ENCODE results near the gene MPP4. TPM values are rescaled to one million over a fixed set of nuclear protein-coding genes. Genes with fewer than 3 reads are reported as not detected.
A peak's percentile ranks its signal among the peaks of the same experiment; 100 is the strongest.

MPP4 gene
- total RNA-seq, 1 experiment from 2014 or later = not detected

GRCh38 chr2:201733544-201733943, 35.1 kb upstream of the MPP4 start:
- DNase-seq (ENCODE audit: unreplicated experiment) = peak; percentile 9
- ChIA-PET POLR2A (interaction anchor here (0.9 to 1.7 kb wide), 3 partner anchors 9 to 91 kb away, joined by 3 to 6 read pairs (median 5); no protein-coding TSS in a partner anchor), CTCF (no interaction called here)
- Mint-ChIP-seq H3K36me3 (ENCODE audit: insufficient read depth, unreplicated experiment) (peaks cover 48% of the 10 kb centered on the region), H3K4me3 (ENCODE audit: unreplicated experiment) (no peak overlapping the region), H3K9me3 (ENCODE audit: unreplicated experiment) (no peaks in the 10 kb centered on the region), H3K4me1 (ENCODE audit: insufficient read depth, unreplicated experiment) (no peaks in the 10 kb centered on the region), H3K27me3 (ENCODE audit: insufficient read depth, unreplicated experiment) (no peaks in the 10 kb centered on the region), H3K27ac (ENCODE audit: low read depth, unreplicated experiment) (no peak overlapping the region)
- intact Hi-C loops (cut with micrococcal nuclease) = no loop called here
- no peak for TF ChIP-seq CTCF (IDR thresholded peaks at IDR 0.05; ENCODE audit: unreplicated experiment)
- no TSS peak for BruUV-seq (replicated peaks)

GRCh38 chr2:201730651-201731285, 32.3 kb upstream of the MPP4 start:
- intact Hi-C loops (cut with micrococcal nuclease) = no loop called here
- DNase-seq (ENCODE audit: unreplicated experiment) = no peak
- Mint-ChIP-seq H3K27me3 (ENCODE audit: insufficient read depth, unreplicated experiment) (no peaks in the 10 kb centered on the region), H3K9me3 (ENCODE audit: unreplicated experiment) (no peaks in the 10 kb centered on the region), H3K36me3 (ENCODE audit: insufficient read depth, unreplicated experiment) (peaks cover 62% of the 10 kb centered on the region), H3K27ac (ENCODE audit: low read depth, unreplicated experiment) (no peak overlapping the region), H3K4me1 (ENCODE audit: insufficient read depth, unreplicated experiment) (no peaks in the 10 kb centered on the region), H3K4me3 (ENCODE audit: unreplicated experiment) (no peak overlapping the region)
- CTCF ChIA-PET = interaction anchor here (1.0 kb wide), 1 partner anchor 15 kb away, joined by 3 read pairs; no protein-coding TSS in a partner anchor
- POLR2A ChIA-PET = no interaction called here
- no TSS peak for BruUV-seq (replicated peaks)
- no peak for TF ChIP-seq CTCF (IDR thresholded peaks at IDR 0.05; ENCODE audit: unreplicated experiment)

- no peaks in the 10 kb centered on the region for H3K27me3 Mint-ChIP-seq (ENCODE audit: insufficient read depth, unreplicated experiment)
- no TSS peak for BruUV-seq (replicated peaks)
- DNase-seq (ENCODE audit: unreplicated experiment) = no peak
- intact Hi-C loops (cut with micrococcal nuclease) = no loop called here
- no peaks in the 10 kb centered on the region for H3K9me3 Mint-ChIP-seq (ENCODE audit: unreplicated experiment)
- no peak for TF ChIP-seq CTCF (IDR thresholded peaks at IDR 0.05; ENCODE audit: unreplicated experiment)
- H3K27ac Mint-ChIP-seq (ENCODE audit: low read depth, unreplicated experiment) = no peak overlapping the region
- no peak overlapping the region for H3K4me3 Mint-ChIP-seq (ENCODE audit: unreplicated experiment)
- peaks cover 65% of the 10 kb centered on the region for H3K36me3 Mint-ChIP-seq (ENCODE audit: insufficient read depth, unreplicated experiment)
- POLR2A ChIA-PET = no interaction called here
- CTCF ChIA-PET = interaction anchor here (0.7 to 0.8 kb wide), 2 partner anchors 15 to 64 kb away, joined by 3 read pairs; no protein-coding TSS in a partner anchor
- H3K4me1 Mint-ChIP-seq (ENCODE audit: insufficient read depth, unreplicated experiment) = no peaks in the 10 kb centered on the region
These were observed 17.0 kb upstream of the MPP4 start for GRCh38 chr2:201715459-201715858.

- no peaks in the 10 kb centered on the region for H3K4me1 Mint-ChIP-seq (ENCODE audit: insufficient read depth, unreplicated experiment)
- BruUV-seq (replicated peaks) = no TSS peak
- DNase-seq (ENCODE audit: unreplicated experiment) = no peak
- intact Hi-C loops (cut with micrococcal nuclease) = no loop called here
- no peaks in the 10 kb centered on the region for H3K27me3 Mint-ChIP-seq (ENCODE audit: insufficient read depth, unreplicated experiment)
- H3K27ac Mint-ChIP-seq (ENCODE audit: low read depth, unreplicated experiment) = no peak overlapping the region
- H3K9me3 Mint-ChIP-seq (ENCODE audit: unreplicated experiment) = no peaks in the 10 kb centered on the region
- no peak overlapping the region for H3K4me3 Mint-ChIP-seq (ENCODE audit: unreplicated experiment)
- ChIA-PET CTCF (no interaction called here), POLR2A (no interaction called here)
- no peak for TF ChIP-seq CTCF (IDR thresholded peaks at IDR 0.05; ENCODE audit: unreplicated experiment)
- peaks cover 64% of the 10 kb centered on the region for H3K36me3 Mint-ChIP-seq (ENCODE audit: insufficient read depth, unreplicated experiment)
These were observed 14.3 kb upstream of the MPP4 start for GRCh38 chr2:201712726-201713125.
